Endothelial cell of umbilical vein (primary cell): ENCODE results near the gene KANK2. TPM values are rescaled to one million over a fixed set of nuclear protein-coding genes. Genes with fewer than 3 reads are reported as not detected.

Source experiments
- BruUV-seq: library from RNA; stranded (reverse); fragments of 400-500 nt; replicated peaks from 2 replicates; lab custom pipeline; 2021; lab: Mats Ljungman, UMichigan
- CTCF ChIA-PET: fragments of 300-600, 350-600 bp; sonication (Branson Sonifier 250); formaldehyde crosslinking; loops from one replicate; lab custom pipeline; 2021; ENCODE audit warnings: antibody characterized with exemption, inconsistent platforms; lab: Charles Lee
- POLR2A ChIA-PET: fragments of 300-600, 350-600 bp; sonication (Branson Sonifier 250); formaldehyde crosslinking; loops from one replicate; lab custom pipeline; 2021; ENCODE audit warnings: antibody characterized with exemption, inconsistent platforms; lab: Charles Lee
- DNase-seq: peaks from one replicate; pipeline ENCODE4 v3.0.0-alpha.2; 2011; ENCODE audit warnings: low read depth, low spot score
- FAIRE-seq: peaks from 2 replicates; lab custom pipeline; 2011; peaks lifted over from hg19 to GRCh38; lab: Jason Lieb, UNC
- H2AFZ ChIP-seq: 2 replicates; pipeline ENCODE4 v1.6.0; 2012; ENCODE audit warnings: low read depth, low read length, control low read depth, inconsistent platforms
- H3K27ac ChIP-seq: 2 replicates; pipeline ENCODE4 v1.5.1; 2011; ENCODE audit warnings: low read depth, mild to moderate bottlenecking, control low read depth, low read length, moderate library complexity; ENCODE audit not compliant: insufficient read depth
- H3K27me3 ChIP-seq, 2 experiments: 2 replicates each; pipeline versions ENCODE4 v1.6.0 to v1.6.1; 2011; ENCODE audit warnings: low read length in 2 of 2, mixed read lengths in 1 of 2; ENCODE audit not compliant: control insufficient read depth in 2 of 2, insufficient read depth in 2 of 2
- H3K36me3 ChIP-seq, 2 experiments: 2 replicates in 1 of 2; 3 replicates in 1 of 2; pipeline ENCODE4 v1.5.1; 2011; ENCODE audit warnings: low read length in 2 of 2, mild to moderate bottlenecking in 1 of 2, moderate library complexity in 1 of 2; ENCODE audit not compliant: control insufficient read depth in 2 of 2, insufficient read depth in 2 of 2; ENCODE audit errors: extremely low read depth in 1 of 2
- H3K4me1 ChIP-seq: 3 replicates; pipeline ENCODE4 v1.5.1; 2011; ENCODE audit warnings: mild to moderate bottlenecking, low read length; ENCODE audit not compliant: control insufficient read depth, insufficient read depth; ENCODE audit errors: extremely low read depth
- H3K4me2 ChIP-seq: 2 replicates; pipeline ENCODE4 v1.6.1; 2011; ENCODE audit warnings: low read length, control low read depth, mixed read lengths; ENCODE audit not compliant: insufficient read depth
- H3K4me3 ChIP-seq, 3 experiments: fragments of 200-600 bp in 1 of 3; sonication (generic), shearing (Covaris generic) in 1 of 3; replicated peaks in 1 of 3; 2 replicates each; pipeline ENCODE4 v1.5.1; 2011 to 2016; ENCODE audit warnings: control low read depth in 3 of 3, low read length in 3 of 3, mild to moderate bottlenecking in 2 of 3, inconsistent platforms in 1 of 3, low read depth in 1 of 3, moderate library complexity in 1 of 3; ENCODE audit not compliant: insufficient read depth in 1 of 3
- H3K79me2 ChIP-seq: 2 replicates; pipeline ENCODE4 v1.6.0; 2012; ENCODE audit warnings: low read length, inconsistent platforms; ENCODE audit not compliant: control insufficient read depth, insufficient read depth
- H3K9ac ChIP-seq: replicated peaks from 2 replicates; pipeline ENCODE3; 2011; ENCODE audit warnings: low read length, control low read depth; ENCODE audit not compliant: insufficient read depth; ENCODE audit errors: extremely low read depth
- H3K9me1 ChIP-seq: replicated peaks from 3 replicates; pipeline ENCODE4 v1.6.0; 2011; ENCODE audit warnings: mild to moderate bottlenecking, low read length; ENCODE audit not compliant: control insufficient read depth, insufficient read depth; ENCODE audit errors: extremely low read depth
- H3K9me3 ChIP-seq: replicated peaks from 2 replicates; pipeline ENCODE4 v1.5.1; 2012; ENCODE audit warnings: low read length, inconsistent platforms; ENCODE audit not compliant: control insufficient read depth, insufficient read depth
- H4K20me1 ChIP-seq: replicated peaks from 2 replicates; pipeline ENCODE3; 2011; ENCODE audit warnings: mild to moderate bottlenecking, low read length; ENCODE audit not compliant: control insufficient read depth, insufficient read depth; ENCODE audit errors: extremely low read depth
- EZH2 ChIP-seq: IDR thresholded peaks from 2 replicates; pipeline ENCODE4 v1.6.1; 2012; ENCODE audit warnings: borderline replicate concordance, low read depth, mild to moderate bottlenecking, moderate library complexity, low read length, inconsistent platforms; ENCODE audit not compliant: severe bottlenecking
- FOS ChIP-seq: IDR thresholded peaks from 2 replicates; pipeline ENCODE4 v1.6.1; 2011; ENCODE audit warnings: mild to moderate bottlenecking, low read length, moderate library complexity, borderline replicate concordance; ENCODE audit not compliant: insufficient read depth
- GATA2 ChIP-seq: IDR thresholded peaks from 2 replicates; pipeline ENCODE4 v1.7.0; 2011; ENCODE audit warnings: low read depth, mild to moderate bottlenecking, moderate library complexity, mixed read lengths, low read length; ENCODE audit not compliant: insufficient read length, insufficient read depth
- JUN ChIP-seq: IDR thresholded peaks from 2 replicates; pipeline ENCODE4 v1.6.1; 2011; ENCODE audit warnings: borderline replicate concordance, low read depth; ENCODE audit not compliant: insufficient read length, insufficient read depth
- MYC ChIP-seq: IDR thresholded peaks from one replicate; pipeline ENCODE4 v1.6.1; 2011; ENCODE audit warnings: mild to moderate bottlenecking, low read depth, low read length
- POLR2A ChIP-seq: IDR thresholded peaks from 2 replicates; pipeline ENCODE4 v1.6.1; 2012; ENCODE audit warnings: low read depth, mild to moderate bottlenecking, control low read depth, low read length
- POLR2AphosphoS5 ChIP-seq: IDR thresholded peaks from 2 replicates; pipeline ENCODE4 v1.6.1; 2012; ENCODE audit warnings: low read depth, mild to moderate bottlenecking, control low read depth, low read length, moderate library complexity; ENCODE audit not compliant: insufficient read depth
- dilution Hi-C: fragments of 300-500 bp; cut with MboI; formaldehyde crosslinking; loops from one replicate; pipeline ENCODE4 v1.15.0; 2019; ENCODE audit warnings: low sequenced_read_pairs; ENCODE audit not compliant: extremely low pct_ligation_motif_present
- intact Hi-C: fragments of 100-400 bp; cut with micrococcal nuclease; formaldehyde crosslinking; loops from one replicate; pipeline ENCODE4 v1.10.0; 2022
- polyA plus RNA-seq, 4 experiments: library from polyadenylated mRNA; depleted of rRNA in 3 of 4; stranded (reverse) in 3 of 4; unstranded in 1 of 4; fragments of >200 nt; gene quantifications; 2 replicates each; pipeline versions ENCODE4 v1.2.1 to v1.2.3, GENCODE V29; 2011 to 2012; ENCODE audit warnings: missing spikeins in 1 of 4
- total RNA-seq: library from RNA; stranded (reverse); gene quantifications from 2 replicates; pipeline ENCODE4 v1.2.3, GENCODE V29; 2021
- TF ChIP-seq, protein P1 (sequence below), 2 donors: IDR thresholded peaks; 1 replicate in 1 of 2; 2 replicates in 1 of 2; pipeline ENCODE4 v1.5.1; 2011; ENCODE audit warnings: low read length in 2 of 2, mild to moderate bottlenecking in 2 of 2, moderate library complexity in 2 of 2, control low read depth in 1 of 2, inconsistent platforms in 1 of 2, low read depth in 1 of 2; ENCODE audit not compliant: insufficient read depth in 1 of 2; ENCODE audit errors: extremely low read depth in 1 of 2
- TF ChIP-seq, protein P2 (sequence below): IDR thresholded peaks from 2 replicates; pipeline ENCODE4 v1.6.1; 2011; ENCODE audit not compliant: insufficient read depth, insufficient read length

Gene KANK2
- total and polyA plus RNA-seq, 2 donors (not counting 3 experiments of a cell fraction or from before 2014, with no cell fraction given), result 41.7 to 77.9 TPM

DNA sequence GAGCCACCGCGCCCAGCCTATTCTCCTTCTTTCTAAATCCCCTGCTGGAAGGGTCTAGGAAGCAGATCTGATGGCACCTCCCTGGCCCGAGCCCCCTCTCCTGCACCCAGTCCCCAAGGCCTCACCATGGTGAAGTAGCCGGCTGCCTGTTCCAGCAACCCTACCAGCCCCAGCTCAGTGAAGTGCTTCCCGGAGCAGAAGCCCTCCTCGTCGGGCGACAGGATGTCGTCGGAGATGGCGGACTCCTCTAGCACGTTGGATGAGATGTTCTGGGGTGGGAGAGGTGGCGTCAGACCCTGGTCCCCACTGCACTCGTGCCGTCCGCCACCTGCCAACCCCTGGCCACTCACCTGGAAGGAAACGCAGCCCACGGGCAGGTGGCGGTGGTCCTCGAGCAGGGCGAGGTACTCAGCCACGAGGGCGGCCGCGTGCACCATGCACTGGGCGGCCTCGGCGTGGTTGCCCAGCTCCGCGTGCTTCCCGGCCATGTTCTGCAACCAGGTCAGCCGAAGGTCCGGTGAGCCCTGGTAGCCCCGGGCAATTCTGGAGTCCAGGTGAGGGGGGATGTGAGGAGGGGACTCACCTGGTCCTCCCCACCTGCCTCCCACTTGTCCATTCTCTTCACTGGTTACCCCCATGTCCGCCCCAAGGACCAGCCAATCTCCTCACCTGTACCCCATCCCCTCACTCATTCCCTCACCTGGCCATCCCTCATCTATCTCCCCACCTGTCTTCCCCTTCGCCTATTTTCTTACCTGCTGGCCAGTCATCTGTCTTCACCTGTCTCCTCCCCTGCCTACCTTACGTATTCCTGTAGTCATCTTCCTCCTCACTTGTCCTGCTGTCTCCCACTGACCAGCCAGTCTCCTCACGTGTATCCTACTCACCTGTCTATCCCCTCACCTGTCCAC is 11.5 kb upstream of the KANK2 start:
- no TSS peak for BruUV-seq
- Histone ChIP-seq H2AFZ (no peak overlapping the region), H3K4me1 (peaks cover 5% of the 10 kb centered on the region), H3K36me3 (peaks cover 0 to 39% of the 10 kb centered on the region in 2 experiments), H3K4me2 (no peak overlapping the region), H4K20me1 (no peaks in the 10 kb centered on the region), H3K79me2 (no peaks in the 10 kb centered on the region), H3K27ac (no peak overlapping the region), H3K9me1 (no peaks in the 10 kb centered on the region), H3K9me3 (no peaks in the 10 kb centered on the region), H3K9ac (no peak overlapping the region), H3K4me3 (no peak overlapping the region), H3K27me3 (no peaks in the 10 kb centered on the region)
- intact Hi-C loops (no loop called here), dilution Hi-C loops (no loop called here)
- FAIRE-seq, result no peak
- DNase-seq, result no peak
- CTCF ChIA-PET, result interaction anchor here (5.9 to 7.6 kb wide), 2 partner anchors 83 to 173 kb away, joined by 27 to 116 read pairs; no protein-coding TSS in a partner anchor
- TF ChIP-seq MYC (no peak), FOS (no peak), POLR2AphosphoS5 (no peak), JUN (no peak), EZH2 (no peak), GATA2 (no peak), POLR2A (no peak)
- TF ChIP-seq, protein P1, sequence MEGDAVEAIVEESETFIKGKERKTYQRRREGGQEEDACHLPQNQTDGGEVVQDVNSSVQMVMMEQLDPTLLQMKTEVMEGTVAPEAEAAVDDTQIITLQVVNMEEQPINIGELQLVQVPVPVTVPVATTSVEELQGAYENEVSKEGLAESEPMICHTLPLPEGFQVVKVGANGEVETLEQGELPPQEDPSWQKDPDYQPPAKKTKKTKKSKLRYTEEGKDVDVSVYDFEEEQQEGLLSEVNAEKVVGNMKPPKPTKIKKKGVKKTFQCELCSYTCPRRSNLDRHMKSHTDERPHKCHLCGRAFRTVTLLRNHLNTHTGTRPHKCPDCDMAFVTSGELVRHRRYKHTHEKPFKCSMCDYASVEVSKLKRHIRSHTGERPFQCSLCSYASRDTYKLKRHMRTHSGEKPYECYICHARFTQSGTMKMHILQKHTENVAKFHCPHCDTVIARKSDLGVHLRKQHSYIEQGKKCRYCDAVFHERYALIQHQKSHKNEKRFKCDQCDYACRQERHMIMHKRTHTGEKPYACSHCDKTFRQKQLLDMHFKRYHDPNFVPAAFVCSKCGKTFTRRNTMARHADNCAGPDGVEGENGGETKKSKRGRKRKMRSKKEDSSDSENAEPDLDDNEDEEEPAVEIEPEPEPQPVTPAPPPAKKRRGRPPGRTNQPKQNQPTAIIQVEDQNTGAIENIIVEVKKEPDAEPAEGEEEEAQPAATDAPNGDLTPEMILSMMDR (IDR thresholded peaks at IDR 0.05; ENCODE audit: extremely low read depth in 1 of 2, insufficient read depth in 1 of 2, low read depth in 1 of 2, low read length in 2 of 2), result no peak
- TF ChIP-seq, protein P2, sequence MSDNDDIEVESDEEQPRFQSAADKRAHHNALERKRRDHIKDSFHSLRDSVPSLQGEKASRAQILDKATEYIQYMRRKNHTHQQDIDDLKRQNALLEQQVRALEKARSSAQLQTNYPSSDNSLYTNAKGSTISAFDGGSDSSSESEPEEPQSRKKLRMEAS, result no peak
- POLR2A ChIA-PET, result no interaction called here
